ENCODE measurements around the gene NOG.
A peak's percentile ranks its signal among the peaks of the same experiment; 100 is the strongest.

NOG gene

DNA sequence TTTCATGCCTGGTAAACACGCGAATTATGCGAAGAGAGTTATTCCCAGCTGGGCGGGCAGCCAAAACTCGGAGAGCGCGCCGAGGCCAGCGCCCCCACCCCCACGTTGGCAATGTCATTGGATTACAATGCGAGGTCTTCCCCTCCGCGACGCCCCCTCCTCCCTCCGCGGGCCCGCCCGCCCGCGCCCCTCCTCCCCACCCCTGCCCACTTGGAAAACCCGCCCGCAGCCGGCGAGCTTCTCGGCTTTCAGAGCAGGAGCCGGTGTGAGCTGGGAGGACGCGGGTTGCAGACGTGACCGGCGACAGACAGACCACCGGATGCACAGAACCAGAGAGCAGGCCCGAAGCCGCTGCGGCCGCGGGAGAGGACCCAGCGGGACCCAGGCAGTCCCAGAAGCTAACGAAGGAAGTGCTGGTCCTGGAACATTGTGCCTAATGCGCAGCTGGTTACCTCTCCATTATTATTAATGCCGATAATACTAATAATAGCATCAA lies 4.0 kb downstream of the NOG start:
- no peak for DNase-seq

DNA sequence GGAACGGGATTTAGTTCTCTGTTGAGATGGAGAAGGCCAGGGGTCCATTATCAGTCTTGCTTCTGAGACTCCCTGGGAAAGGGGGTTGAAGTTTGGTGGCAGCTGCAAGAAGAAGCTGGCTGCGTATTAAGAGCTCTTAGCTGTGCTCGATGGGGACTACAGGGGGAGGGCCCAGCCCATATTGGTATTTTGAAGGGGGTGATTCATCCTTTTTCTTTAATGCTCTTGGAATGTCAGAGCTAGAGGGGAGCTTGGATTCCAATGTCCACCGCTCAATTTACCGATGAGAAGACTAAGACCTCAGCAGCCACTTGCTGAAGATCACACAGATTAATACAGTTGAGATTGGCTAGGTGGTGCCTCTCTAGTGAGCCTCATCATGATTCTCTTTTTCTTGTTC lies 5.0 kb downstream of the NOG start:
- DNase-seq, result no peak

DNA sequence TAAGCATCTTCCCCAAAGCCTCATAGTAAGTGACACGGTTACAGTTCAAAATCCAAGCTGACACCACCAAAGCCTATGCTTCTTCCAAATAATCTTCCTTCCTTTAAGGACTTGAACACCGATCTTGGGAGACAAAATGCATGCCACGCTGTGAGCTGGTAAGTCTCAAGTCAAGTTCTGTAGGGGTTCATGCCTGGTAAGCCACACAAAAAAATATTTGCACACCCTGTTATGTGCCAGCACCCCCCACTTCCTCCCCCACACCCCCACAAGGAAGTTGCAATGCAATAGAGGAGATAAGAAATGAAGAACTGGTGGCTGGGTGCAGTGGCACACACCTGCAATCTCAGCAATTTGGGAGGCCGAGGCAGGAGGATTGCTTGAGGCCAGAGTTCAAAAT lies 5.6 kb downstream of the NOG start:
- no peak for DNase-seq

DNA sequence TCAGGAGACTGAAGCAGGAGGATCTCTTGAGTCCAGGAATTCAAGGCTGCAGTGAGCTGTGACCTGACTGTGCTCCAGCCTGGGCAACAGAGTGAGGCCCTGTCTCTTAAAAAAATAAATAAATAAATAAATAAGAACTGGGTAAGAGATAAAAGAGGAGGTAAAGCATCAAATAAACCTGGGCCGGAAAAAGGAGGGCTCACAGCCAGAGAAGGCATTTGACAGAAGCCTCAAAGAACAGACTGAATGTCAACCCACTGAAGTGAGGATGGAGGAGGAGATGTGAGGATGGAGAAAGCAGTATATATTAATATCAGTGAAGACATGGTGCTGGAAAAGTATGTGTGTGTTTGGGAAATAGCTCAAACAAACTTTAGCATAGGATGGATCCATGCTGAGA lies 6.1 kb downstream of the NOG start:
- no peak for DNase-seq

DNA sequence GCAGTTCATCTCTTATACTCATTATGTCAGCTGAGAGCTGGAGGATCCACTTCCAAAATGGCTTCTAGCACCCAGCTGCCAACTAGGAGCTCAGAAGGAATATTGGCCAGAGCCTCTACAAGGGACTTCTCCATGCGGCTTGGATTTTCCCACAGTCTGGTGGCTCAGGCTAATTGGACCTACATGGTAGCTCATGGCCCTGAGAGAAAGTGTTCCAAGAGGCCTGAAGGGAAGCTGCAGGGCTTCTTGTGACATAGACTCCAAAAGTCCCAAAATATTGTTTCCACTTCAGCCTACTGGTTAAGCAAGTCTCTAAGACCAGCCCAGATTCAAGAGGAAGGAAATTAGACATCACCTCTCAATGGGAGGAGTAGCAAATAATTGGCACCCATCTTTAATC lies 6.8 kb downstream of the NOG start:
- no peak for DNase-seq

DNA sequence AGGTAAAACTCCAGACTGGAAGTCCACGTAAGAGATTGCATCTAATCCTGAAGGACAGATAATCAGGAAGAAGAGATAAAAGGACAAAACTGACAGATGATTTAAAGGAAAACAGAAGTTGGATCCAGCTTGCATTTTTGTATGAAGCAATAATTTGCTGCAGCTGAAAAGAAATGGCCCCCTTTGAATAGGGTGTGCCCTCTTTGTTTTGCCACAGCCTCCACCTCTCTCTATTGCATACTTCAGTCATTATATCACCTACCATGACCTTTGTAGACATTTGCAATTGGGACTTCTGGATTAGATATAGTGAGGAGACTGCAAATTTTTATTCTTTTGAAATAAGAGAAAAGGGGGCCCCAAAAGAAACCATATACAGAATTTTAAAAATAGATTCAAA lies 8.1 kb downstream of the NOG start:
- no peak for DNase-seq

DNA sequence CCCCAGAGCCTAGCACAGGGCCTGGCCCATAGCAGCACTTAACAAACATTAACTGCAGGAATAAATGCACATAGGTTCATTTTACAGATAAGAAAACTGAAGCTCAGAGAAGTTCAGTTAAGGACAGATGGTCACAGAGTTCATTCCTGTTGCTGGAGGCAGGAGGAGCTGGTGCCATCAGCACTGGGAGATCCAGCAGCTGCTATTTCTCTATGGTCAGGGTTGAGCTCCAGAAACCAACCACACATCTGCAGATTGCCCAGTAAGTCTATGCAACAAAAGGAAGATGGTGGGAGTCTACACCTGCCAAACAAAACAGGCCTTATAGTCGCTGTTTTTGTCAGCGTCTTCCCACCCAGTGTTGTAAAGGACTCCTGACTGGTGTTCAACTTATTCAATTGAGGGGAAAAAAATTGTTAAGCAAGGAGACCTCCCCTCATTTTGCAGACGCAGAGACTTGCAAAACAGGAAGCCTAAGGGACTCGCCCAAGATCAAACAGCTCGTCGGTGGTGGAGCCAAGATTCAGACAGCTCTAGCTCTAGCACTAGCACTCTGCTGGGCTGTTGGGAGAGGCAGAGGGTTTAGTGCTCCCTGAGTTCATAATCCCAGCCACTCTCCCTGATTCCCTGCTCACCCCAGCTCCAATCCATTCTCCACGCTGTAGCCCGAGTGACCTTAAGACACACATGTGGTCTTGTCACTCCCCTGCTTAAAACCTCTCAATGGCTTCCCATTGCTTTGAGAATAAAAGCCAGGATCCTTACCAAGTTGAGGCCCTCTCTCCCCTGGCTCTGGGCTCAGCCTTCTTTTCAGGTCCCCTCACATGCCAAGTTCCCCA lies 9.0 kb downstream of the NOG start:
- DNase-seq, result no peak

DNA sequence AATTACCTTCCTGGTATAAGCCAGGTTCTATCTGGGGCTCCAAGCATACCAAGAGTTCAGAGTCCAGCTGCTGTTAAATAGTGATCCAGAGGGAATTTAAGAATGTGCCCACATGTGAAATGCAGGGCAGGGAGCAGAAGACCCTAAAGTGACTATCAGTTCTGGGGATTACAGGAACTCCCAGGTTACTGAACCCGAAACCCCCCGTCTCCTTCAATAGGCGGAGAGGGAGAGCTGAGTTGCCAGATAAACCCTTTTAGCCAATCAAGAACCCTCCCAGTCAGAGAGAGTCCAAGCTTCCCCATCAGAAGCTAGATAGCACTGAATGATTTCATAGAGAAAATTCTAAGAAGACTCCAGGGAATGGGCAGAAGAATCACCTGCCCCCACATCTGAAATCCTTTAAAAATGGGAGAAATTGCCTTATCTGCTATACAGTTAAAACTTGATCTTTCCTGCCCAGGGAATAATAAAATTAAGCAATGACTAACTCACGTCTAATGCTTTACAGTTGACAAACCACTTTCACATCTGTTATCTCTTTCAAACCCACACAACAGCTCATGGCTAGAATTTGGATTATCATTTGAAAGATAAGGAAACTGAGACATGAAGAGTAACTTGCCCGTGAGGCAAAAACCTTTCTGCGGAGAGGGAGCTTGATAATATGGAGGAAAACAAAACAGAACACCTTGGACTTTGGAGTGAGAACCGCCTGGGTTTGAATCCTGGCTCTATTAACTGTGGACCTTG lies 10.2 kb downstream of the NOG start:
- no peak for DNase-seq

DNA sequence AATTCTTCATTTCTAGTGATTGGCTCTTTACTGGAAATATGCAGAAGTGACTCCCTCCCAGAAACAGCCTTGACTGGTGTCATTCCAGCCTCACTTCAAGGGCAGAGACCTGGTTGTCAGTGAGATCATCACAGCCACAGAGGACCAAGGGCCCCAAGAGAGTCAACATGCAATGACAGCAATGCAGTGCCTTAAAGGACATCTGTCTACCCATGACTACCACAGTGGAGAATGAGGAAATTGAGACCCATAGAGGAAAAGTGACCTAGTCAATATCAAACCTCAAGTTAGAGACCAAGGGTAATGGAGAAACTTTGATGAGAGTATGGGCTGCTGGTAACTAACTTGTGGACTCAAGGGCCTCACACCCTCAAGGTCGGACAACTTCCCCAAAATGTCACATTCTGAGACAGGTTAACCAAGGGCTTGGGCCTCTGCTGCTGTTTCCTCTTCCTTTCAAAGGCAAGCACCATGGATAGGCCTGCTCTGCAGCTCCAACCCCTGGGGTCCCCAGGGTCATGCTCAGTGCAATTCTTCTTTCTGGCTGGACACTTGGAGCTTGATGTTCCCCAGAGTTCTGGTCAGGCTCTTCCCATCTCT lies 11.3 kb downstream of the NOG start:
- no peak for DNase-seq

DNA sequence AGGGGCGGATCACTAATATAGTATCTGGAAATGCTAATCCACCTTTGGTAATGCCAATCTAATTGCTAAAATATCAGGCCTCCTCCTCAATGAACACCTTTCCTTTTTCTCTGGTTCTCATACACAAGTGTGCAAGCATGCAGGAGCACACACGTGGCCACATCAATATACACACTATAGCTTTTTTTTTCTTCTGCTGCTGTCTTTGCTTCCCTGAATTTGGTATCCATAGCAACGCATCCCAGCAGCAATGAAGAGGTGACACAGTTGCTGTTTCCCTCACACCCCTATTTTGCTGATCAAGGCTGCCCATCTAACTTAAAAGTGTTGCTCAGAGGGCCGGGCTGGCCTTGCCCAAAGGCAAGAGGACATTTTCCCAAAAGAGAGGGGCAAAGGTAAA lies 15.4 kb downstream of the NOG start:
- DNase-seq, result no peak

DNA sequence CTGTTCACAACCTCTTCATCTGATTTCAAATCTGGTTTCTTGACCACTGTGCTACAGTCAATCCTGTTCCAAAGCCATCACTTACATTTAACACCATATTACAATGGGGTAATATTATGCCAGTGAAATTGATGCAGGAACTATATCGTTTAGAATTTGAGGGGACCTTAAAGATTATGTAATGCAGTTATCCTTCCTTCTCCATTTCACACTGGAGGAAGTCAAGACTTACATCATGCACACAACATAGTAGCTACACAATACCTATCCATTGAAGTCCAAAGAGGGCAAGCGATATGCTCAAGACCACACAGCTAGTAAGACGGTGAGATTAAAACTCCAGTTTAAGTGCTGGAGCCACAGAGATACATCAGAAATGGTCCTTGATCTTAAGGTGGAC lies 16.8 kb downstream of the NOG start:
- no peak for DNase-seq

DNA sequence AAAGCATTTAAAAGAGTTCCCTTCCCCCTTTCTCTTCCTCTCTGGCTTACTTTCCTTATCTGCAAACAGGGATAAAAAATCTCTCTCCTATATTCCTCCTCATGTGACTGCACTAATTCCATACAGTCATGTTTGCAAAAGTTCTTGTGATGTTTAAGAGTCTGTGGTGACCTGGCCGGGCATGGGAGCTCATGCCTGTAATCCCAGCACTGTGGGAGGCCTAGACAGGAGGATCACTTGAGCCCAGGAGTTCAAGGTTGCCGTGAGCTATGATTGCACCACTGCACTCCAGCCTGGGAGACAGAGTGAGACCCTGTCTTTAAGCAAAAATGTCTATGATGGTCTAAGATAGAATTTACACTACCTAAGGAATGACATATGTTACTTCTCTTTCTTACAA lies 19.6 kb downstream of the NOG start:
- DNase-seq, result no peak

DNA sequence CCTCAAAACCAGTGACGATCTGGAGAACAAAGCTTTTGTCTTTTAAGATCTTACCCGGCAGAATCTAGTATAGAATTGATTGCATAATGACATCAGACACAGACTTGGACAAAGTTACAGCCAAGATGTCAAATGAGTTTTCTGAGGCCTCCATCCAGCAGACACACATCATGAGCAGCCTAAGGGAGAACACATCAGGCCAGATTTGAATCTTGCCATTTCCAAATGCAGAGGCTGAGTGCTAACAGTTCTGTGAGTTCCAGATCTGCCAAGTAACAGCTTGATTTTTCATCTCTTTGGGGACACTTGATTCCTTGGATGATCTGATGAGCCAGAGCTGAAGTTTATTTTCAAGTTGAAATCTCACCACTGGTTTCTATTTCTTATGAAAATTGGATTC lies 21.0 kb downstream of the NOG start:
- DNase-seq, result no peak

DNA sequence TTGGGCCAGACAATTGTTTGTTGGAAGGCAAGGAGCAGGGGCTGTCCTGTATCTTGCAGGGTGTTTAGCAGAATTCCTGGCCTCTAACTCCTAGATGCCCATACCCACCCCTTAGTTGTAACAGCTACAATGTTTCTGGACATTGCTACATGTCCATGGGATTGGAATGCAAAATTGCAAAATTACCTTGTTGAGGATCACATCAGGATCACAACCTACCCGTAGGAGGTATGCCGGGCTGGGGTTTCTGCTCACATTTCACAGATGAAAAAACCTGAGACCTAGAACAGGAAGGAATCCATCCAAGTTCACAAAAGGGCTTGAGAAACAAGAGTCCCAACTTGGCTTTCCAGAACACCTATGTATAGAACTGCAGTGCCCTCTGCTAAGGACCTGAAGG lies 22.7 kb downstream of the NOG start:
- no peak for DNase-seq

DNA sequence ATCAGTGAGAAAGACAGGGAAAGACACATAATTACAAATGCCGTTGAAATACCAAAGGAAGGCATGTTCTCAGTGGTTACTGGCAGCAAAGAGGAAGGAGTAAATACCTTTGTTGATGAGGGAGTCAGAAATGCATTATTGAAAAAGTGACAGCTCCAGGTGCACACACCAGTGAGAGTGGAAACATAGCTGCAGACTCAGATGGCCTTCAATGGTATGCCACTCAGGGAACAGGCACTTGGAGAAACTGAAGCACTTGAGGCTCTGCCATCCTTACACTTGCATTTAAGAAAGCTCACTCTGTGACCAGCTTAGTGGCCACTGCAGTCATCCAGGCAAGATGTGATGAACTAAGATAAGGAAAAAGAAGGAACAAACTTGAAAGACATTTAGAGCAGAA lies 29.9 kb downstream of the NOG start:
- no peak for DNase-seq

DNA sequence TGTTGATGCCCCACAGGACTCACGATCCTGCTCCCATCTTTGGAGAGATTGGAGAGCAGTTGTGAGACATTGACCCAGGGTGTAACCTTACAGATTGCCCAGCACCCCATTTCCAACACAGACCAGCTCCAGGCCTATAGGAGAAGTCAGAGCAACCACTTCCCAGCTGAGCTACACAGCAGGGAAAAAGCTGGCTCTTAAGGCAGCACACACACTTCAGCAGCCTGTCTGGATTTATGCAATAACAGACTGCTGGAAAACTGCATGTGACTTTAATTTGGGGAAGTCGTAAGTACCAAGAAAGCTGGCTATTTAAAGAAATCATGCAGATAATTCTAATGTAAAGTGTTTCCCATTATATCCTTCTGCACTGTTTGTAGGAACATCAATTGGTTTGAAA lies 30.8 kb downstream of the NOG start:
- no peak for DNase-seq

DNA sequence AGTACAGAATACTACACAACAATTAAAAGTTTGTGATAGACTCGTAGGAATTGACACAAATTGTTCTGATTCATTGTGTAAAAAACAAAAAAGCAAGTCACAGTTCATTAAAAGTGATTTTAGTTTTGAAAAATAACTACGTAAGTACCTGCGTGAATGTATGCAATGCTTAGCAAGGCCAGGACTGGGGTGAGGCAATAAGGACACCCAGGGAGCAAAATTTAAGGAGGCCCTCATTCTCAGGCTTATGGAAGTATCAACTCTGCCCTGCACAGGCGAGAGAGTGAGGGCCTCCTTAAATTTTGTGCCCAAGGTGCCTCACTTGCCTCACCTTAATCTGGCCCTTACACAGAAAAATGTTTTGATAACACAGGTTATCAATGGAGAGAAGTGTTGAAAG lies 31.4 kb downstream of the NOG start:
- DNase-seq, result no peak

DNA sequence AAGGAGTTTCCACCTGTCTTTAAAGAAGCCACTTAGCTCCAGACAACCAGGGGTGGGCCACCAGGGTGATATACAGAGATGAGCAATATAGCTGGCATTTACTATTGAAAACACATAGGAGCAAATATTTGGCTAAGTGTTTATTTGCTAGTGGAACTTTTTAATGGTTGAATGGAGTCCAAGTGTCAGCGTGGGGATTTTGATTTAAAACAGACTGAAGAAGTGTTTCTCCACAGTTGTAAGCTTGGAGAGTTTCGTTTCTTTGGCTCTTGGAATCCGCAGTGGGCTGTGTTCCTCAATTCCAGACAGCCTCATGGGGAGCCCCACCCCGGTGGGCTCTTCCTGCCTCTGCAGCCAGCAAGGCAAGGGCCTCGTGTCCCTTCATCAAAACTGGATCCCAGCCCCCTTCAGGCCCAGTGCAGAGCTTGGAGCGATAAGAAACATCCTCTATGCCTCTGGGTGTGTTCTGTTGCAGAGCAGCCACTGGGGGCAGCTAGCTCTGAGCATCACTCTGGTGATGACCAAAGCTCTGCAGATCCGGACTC lies 36.1 kb downstream of the NOG start:
- no peak for DNase-seq

DNA sequence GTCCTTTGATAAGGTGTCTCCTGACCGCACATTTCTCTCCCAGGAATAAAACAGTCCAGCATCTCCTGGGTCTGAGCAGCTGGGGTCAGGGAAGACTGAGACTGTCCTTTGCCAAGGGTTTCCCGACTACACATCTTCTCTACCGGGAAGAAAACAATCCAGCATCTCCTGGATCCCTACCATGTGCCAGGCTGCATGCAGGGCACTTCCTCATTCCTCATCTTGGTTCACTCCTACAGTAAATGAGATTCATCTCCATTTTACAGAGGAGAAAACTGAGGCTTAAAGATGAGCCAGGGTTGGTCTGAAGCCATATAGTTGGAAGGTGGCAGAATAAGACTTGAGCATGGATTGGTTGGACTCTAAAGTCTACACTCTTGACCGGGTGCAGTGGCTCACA lies 36.7 kb downstream of the NOG start:
- DNase-seq, result no peak

DNA sequence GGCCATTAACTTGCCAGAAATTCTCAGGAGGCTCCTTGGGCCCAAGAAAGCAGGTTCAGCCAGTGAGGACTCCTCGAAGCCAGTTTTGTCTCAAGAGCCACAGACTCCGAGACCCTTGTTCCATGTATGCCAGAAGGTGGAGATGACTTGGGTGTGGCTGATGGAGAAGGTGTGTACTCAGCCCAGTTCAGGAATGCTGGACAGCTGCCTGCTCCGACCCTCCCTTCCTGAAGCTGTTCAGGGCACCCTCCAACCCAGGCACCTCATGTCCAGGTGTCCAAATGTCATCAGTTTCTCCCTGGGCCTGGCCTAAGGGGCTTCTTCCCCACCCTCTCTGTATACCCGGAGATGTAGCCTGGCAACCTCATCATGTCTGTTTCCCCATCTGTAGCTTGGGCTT lies 40.2 kb downstream of the NOG start:
- DNase-seq, result no peak

DNA sequence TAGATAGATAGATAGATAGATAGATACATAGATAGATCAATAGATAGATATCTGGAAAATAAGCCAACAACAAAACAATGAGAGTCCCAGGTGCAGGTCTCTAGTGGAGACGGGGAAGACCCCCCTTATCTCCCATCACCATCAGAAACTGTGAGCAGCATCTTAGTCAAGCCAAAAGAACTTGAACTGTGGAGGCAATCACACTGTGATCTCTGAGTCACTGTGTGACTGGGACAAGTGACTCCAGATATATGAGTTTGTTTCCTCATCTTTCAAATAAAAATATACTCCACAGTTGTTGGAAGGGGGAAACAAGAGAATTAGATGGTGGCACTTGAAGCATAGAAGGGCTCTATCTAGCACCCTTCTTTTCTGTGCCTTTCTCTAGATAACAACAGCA lies 42.1 kb downstream of the NOG start:
- DNase-seq, result no peak

DNA sequence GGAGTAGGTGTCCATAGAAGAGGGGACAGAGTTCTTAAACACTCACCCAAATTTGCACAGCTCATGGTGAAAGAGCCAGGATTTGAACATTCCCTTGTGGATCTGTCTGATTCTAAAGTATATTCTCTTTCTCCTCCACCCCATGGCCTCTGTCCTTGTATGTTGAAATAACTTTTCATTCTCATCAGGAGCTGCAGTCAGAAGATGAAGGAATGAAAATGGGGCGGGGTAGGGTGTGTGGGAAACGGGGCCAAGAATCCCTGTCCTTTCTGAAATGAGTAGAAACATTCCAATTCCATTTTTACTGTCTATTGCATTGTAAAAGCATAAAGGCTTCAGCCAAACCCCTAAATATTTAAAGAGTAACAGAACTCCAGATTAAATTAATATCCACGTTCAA lies 42.8 kb downstream of the NOG start:
- no peak for DNase-seq

DNA sequence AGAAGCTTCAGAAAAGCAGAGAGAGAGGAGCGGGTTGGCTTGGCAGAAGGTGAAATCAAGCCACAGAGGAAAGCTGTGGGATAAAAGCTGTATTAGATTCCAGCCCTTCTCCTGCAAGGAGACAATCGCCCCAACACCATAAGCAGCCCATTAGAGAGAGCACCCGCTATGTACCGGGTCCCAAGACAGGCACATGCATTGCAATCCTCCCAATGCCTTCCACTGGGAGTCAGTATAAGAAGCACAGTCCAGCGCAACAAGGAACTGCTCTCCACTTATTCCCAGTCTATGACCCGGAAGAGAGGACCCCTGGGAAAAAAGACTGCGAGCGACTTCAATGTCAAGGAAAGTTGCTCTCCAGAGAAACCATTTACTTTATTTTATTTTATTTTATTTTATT lies 43.8 kb downstream of the NOG start:
- DNase-seq, result no peak

DNA sequence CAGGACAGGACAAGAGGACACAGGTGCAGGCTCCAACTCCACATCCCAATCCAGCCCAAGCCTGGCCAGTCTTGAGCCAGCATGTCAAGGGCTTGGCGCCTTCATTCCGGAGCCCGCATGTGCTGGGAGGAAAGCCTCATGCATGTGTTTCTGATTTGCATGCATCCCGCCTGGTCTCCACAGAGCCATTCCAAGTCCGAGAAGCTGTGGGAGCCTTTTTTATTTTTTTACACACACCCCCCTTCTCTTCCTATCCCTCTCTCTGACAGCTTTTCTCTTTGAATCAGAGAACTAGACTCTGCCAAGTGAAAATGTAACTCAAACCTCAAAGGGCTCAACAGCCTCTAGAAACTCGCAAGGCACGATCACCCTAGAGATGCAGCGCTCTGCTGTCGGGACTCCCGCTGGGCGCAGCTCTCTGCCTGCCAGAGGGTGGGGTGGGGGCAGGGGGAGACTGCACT lies 45.1 kb downstream of the NOG start:
- peak; percentile 2 for DNase-seq
